ENCODE measurements around the gene PTPN4.

DNA sequence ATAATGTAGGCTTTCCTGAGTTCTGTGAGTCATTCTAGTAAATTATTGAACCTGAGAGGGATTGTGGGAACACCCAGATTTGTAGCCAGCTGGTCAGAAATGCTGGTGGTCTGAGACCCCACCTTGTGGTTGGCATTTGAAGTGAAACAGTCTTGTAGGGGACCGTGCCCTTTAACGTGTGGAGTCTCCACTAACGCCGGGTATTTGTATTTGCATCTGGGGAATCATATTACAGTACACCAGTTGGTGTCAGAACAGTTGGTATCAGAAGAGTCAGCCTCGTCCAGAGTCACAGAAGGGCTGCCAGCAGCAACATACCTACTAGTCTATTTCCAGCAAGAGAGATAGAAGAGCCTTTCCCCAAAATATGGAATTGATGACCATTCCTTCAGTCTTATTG is 38.3 kb upstream of the PTPN4 start:
- TF ChIP-seq, protein P1, sequence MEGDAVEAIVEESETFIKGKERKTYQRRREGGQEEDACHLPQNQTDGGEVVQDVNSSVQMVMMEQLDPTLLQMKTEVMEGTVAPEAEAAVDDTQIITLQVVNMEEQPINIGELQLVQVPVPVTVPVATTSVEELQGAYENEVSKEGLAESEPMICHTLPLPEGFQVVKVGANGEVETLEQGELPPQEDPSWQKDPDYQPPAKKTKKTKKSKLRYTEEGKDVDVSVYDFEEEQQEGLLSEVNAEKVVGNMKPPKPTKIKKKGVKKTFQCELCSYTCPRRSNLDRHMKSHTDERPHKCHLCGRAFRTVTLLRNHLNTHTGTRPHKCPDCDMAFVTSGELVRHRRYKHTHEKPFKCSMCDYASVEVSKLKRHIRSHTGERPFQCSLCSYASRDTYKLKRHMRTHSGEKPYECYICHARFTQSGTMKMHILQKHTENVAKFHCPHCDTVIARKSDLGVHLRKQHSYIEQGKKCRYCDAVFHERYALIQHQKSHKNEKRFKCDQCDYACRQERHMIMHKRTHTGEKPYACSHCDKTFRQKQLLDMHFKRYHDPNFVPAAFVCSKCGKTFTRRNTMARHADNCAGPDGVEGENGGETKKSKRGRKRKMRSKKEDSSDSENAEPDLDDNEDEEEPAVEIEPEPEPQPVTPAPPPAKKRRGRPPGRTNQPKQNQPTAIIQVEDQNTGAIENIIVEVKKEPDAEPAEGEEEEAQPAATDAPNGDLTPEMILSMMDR (conservative IDR thresholded peaks at IDR 0.05; ENCODE audit: low read length), result no peak
- no peak for TF ChIP-seq EZH2phosphoT487 (IDR thresholded peaks at IDR 0.05; ENCODE audit: borderline replicate concordance)

All from Loucy (cell line).